ENCODE data around the gene NEDD1.
A peak's percentile ranks its signal among the peaks of the same experiment; 100 is the strongest.

The NEDD1 gene

GRCh38 chr12:96906849-96907670, at the start of gene NEDD1:
Gene NEDD1, plus strand, starts transcription at chr12:96907257. Its CDS starts 2,503 bp downstream, at chr12:96909760.
- DNase-seq: peak; percentile 91

GRCh38 chr12:96858162-96858561, 48.9 kb upstream of the NEDD1 start:
- DNase-seq: no peak

- no peak for DNase-seq
Measured at GRCh38 chr12:96861656-96862055, 45.4 kb upstream of the NEDD1 start.

- DNase-seq: no peak
Measured at GRCh38 chr12:96862326-96862725, 44.7 kb upstream of the NEDD1 start.

GRCh38 chr12:96864335-96864734, 42.7 kb upstream of the NEDD1 start:
- no peak for DNase-seq

GRCh38 chr12:96866801-96867590, 40.1 kb upstream of the NEDD1 start:
- no peak for DNase-seq

- peak; percentile 33 for DNase-seq
Measured at GRCh38 chr12:96870946-96871345, 36.1 kb upstream of the NEDD1 start.

- no peak for DNase-seq
Measured at GRCh38 chr12:96872961-96873360, 34.1 kb upstream of the NEDD1 start.

GRCh38 chr12:96874211-96874610, 32.8 kb upstream of the NEDD1 start:
- DNase-seq: no peak

- no peak for DNase-seq
Measured at GRCh38 chr12:96876966-96877365, 30.1 kb upstream of the NEDD1 start.

GRCh38 chr12:96878704-96879103, 28.4 kb upstream of the NEDD1 start:
- DNase-seq: no peak

GRCh38 chr12:96879301-96879700, 27.8 kb upstream of the NEDD1 start:
- DNase-seq: no peak

GRCh38 chr12:96880220-96880619, 26.8 kb upstream of the NEDD1 start:
- no peak for DNase-seq

- no peak for DNase-seq
Measured at GRCh38 chr12:96881608-96882007, 25.4 kb upstream of the NEDD1 start.

GRCh38 chr12:96882862-96883261, 24.2 kb upstream of the NEDD1 start:
- no peak for DNase-seq

- DNase-seq: no peak
Measured at GRCh38 chr12:96883571-96883970, 23.5 kb upstream of the NEDD1 start.

GRCh38 chr12:96886998-96887677, 19.9 kb upstream of the NEDD1 start:
- peak; percentile 74 for DNase-seq

GRCh38 chr12:96889273-96889933, 17.7 kb upstream of the NEDD1 start:
- no peak for DNase-seq

GRCh38 chr12:96890331-96890730, 16.7 kb upstream of the NEDD1 start:
- no peak for DNase-seq

- DNase-seq: no peak
Measured at GRCh38 chr12:96892104-96892503, 15.0 kb upstream of the NEDD1 start.

- DNase-seq: no peak
Measured at GRCh38 chr12:96897421-96897820, 9.6 kb upstream of the NEDD1 start.

- DNase-seq: no peak
Measured at GRCh38 chr12:96901175-96901574, 5.9 kb upstream of the NEDD1 start.

GRCh38 chr12:96902076-96902475, 5.0 kb upstream of the NEDD1 start:
- no peak for DNase-seq
